GM12874 (cell line): ENCODE measurements around the gene WFIKKN1.

ENCODE experiments used
- CTCF ChIP-seq: IDR thresholded peaks from 2 replicates; pipeline ENCODE4 v1.5.1; 2011; ENCODE audit warnings: low read depth, mild to moderate bottlenecking, control low read depth, low read length, moderate library complexity; ENCODE audit not compliant: insufficient read depth

The WFIKKN1 gene

GRCh38 chr16:609316-609715 lies 21.5 kb upstream of the WFIKKN1 start:
- TF ChIP-seq CTCF: no peak

- no peak for TF ChIP-seq CTCF
These were observed 20.8 kb upstream of the WFIKKN1 start for GRCh38 chr16:609984-610383.

GRCh38 chr16:610513-611381 lies 20.0 kb upstream of the WFIKKN1 start:
- TF ChIP-seq CTCF: peak; percentile 70

- no peak for TF ChIP-seq CTCF
These were observed 15.7 kb upstream of the WFIKKN1 start for GRCh38 chr16:615122-615521.

- no peak for TF ChIP-seq CTCF
These were observed 13.8 kb upstream of the WFIKKN1 start for GRCh38 chr16:616733-617586.

- TF ChIP-seq CTCF: no peak
These were observed 12.9 kb upstream of the WFIKKN1 start for GRCh38 chr16:617855-618254.

GRCh38 chr16:619476-620100 lies 11.2 kb upstream of the WFIKKN1 start:
- TF ChIP-seq CTCF: no peak
